Occipital lobe (tissue), 1 donor: ENCODE measurements around the gene LIMS2. TPM values are rescaled to one million over a fixed set of nuclear protein-coding genes. Genes with fewer than 3 reads are reported as not detected.

Source experiments
- total RNA-seq: library from RNA; depleted of rRNA; stranded (reverse); fragments of >200 nt; gene quantifications from one replicate; pipeline ENCODE4 v1.2.3, GENCODE V29; 2014

Gene LIMS2
- total RNA-seq, 1 donor from 2014 or later, result 1.2 TPM

Other genes starting within 250 kb of the LIMS2 start
- gene IWS1, start 149.0 kb downstream of the LIMS2 start, total RNA-seq, result 34.5 TPM
- not detected for gene MYO7B, start 139.8 kb downstream of the LIMS2 start, total RNA-seq
- gene GPR17, start 29.4 kb downstream of the LIMS2 start, total RNA-seq, result 6.1 TPM
- gene SFT2D3, start 26.0 kb upstream of the LIMS2 start, total RNA-seq, result 11.7 TPM
- gene WDR33, start 135.6 kb upstream of the LIMS2 start, total RNA-seq, result 99.7 TPM
- gene POLR2D, start 182.6 kb upstream of the LIMS2 start, total RNA-seq, result 43.0 TPM
- 13.6 TPM for gene AMMECR1L, start 210.4 kb upstream of the LIMS2 start, total RNA-seq